ENCODE results near the gene PLCB3. TPM values are rescaled to one million over a fixed set of nuclear protein-coding genes. Genes with fewer than 3 reads are reported as not detected.

The PLCB3 gene
- total RNA-seq, 1 experiment from 2014 or later = 45.3 TPM

DNA sequence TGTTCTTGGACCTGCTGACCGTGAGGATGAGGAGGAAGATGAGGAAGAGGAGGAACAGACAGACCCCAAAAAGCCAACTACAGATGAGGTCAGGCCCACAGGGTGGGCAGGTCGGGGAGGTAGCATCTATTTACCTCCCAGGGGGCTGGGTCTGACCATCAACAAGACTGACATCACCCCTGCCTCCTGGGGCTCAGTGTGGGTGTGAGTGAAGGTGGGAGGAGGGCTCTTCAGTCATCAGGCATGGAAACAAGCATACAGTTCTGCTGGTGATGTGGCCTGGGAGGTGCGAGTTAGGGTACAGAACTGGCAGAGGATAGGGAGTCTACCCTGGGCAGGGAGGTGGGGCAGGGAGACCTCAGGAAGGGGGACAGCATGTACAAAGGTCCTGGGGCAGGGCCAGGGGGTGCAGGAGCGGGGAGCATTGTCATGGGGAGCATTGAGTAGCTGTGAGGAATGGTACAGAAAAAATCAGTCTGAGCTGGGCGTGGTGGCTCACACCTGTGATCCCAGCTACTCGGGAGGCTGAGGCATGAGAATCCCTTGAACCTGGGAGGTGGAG, 8.9 kb downstream of the PLCB3 start:
- no peak overlapping the region for H3K4me3 ChIP-seq (ENCODE audit: low read depth, low read length, poor library complexity, severe bottlenecking)
- intact Hi-C loops (cut with micrococcal nuclease; ENCODE audit: unreplicated experiment) = no loop called here
- no peaks in the 10 kb centered on the region for H3K9me3 ChIP-seq (ENCODE audit: low read depth, low read length, poor library complexity, severe bottlenecking)
- H3K27me3 ChIP-seq (replicated peaks; ENCODE audit: insufficient read depth, low read depth, low read length, poor library complexity) = no peaks in the 10 kb centered on the region
- no peaks in the 10 kb centered on the region for H3K4me1 ChIP-seq (ENCODE audit: insufficient read depth, low read length, poor library complexity, severe bottlenecking)
- peaks cover 76% of the 10 kb centered on the region for H3K36me3 ChIP-seq (ENCODE audit: insufficient read depth, low read length, poor library complexity, severe bottlenecking)
- POLR2A ChIA-PET (ENCODE audit: low non-redundant PET) = no interaction called here
- no peak for DNase-seq (ENCODE audit: low spot score)
- CTCF ChIA-PET = interaction anchor here (0.7 kb wide), 1 partner anchor 422 kb away, joined by 4 read pairs; no protein-coding TSS in a partner anchor
- no TSS peak for BruUV-seq (replicated peaks)
- no peak overlapping the region for H3K27ac ChIP-seq (ENCODE audit: low read depth, low read length, poor library complexity, severe bottlenecking)
- TF ChIP-seq EZH2 (IDR thresholded peaks at IDR 0.05; ENCODE audit: borderline replicate concordance, low read depth, low read length, poor library complexity, severe bottlenecking) = no peak
- TF ChIP-seq, protein P1, sequence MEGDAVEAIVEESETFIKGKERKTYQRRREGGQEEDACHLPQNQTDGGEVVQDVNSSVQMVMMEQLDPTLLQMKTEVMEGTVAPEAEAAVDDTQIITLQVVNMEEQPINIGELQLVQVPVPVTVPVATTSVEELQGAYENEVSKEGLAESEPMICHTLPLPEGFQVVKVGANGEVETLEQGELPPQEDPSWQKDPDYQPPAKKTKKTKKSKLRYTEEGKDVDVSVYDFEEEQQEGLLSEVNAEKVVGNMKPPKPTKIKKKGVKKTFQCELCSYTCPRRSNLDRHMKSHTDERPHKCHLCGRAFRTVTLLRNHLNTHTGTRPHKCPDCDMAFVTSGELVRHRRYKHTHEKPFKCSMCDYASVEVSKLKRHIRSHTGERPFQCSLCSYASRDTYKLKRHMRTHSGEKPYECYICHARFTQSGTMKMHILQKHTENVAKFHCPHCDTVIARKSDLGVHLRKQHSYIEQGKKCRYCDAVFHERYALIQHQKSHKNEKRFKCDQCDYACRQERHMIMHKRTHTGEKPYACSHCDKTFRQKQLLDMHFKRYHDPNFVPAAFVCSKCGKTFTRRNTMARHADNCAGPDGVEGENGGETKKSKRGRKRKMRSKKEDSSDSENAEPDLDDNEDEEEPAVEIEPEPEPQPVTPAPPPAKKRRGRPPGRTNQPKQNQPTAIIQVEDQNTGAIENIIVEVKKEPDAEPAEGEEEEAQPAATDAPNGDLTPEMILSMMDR (conservative IDR thresholded peaks at IDR 0.05; ENCODE audit: low read depth, low read length) = no peak

DNA sequence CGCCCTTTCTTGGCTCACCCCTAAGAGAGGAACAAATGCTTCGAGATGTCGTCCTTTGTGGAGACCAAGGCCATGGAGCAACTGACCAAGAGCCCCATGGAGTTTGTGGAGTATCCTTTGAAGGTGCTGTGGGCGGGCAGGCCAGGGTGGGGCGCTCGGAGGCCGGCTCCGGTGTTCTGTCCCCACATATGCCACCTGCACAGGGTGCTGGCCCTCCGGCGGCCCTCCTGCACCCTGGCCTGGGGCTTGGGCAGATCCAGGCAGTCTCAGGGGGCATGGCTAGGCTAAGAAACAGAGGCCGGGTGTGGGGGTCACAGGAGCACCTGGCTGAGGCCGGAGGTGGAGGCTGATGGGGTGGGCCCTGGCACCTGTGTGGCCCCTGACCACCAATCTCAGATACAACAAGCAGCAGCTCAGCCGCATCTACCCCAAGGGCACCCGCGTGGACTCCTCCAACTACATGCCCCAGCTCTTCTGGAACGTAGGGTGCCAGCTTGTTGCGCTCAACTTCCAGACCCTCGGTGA, 10.3 kb downstream of the PLCB3 start:
- ChIA-PET POLR2A (ENCODE audit: low non-redundant PET) (no interaction called here), CTCF (interaction anchor here (0.9 kb wide), 1 partner anchor 10 kb away, joined by 3 read pairs; the partner anchor contains the start of gene PLCB3)
- no TSS peak for BruUV-seq (replicated peaks)
- Histone ChIP-seq H3K27me3 (replicated peaks; ENCODE audit: insufficient read depth, low read depth, low read length, poor library complexity) (no peaks in the 10 kb centered on the region), H3K27ac (ENCODE audit: low read depth, low read length, poor library complexity, severe bottlenecking) (no peak overlapping the region), H3K36me3 (ENCODE audit: insufficient read depth, low read length, poor library complexity, severe bottlenecking) (peaks cover 72% of the 10 kb centered on the region), H3K4me3 (ENCODE audit: low read depth, low read length, poor library complexity, severe bottlenecking) (no peak overlapping the region), H3K9me3 (ENCODE audit: low read depth, low read length, poor library complexity, severe bottlenecking) (no peaks in the 10 kb centered on the region), H3K4me1 (ENCODE audit: insufficient read depth, low read length, poor library complexity, severe bottlenecking) (no peaks in the 10 kb centered on the region)
- TF ChIP-seq, protein P1 (conservative IDR thresholded peaks at IDR 0.05; ENCODE audit: low read depth, low read length) = no peak
- TF ChIP-seq EZH2 (IDR thresholded peaks at IDR 0.05; ENCODE audit: borderline replicate concordance, low read depth, low read length, poor library complexity, severe bottlenecking) = no peak
- intact Hi-C loops (cut with micrococcal nuclease; ENCODE audit: unreplicated experiment) = no loop called here
- DNase-seq (ENCODE audit: low spot score) = no peak

DNA sequence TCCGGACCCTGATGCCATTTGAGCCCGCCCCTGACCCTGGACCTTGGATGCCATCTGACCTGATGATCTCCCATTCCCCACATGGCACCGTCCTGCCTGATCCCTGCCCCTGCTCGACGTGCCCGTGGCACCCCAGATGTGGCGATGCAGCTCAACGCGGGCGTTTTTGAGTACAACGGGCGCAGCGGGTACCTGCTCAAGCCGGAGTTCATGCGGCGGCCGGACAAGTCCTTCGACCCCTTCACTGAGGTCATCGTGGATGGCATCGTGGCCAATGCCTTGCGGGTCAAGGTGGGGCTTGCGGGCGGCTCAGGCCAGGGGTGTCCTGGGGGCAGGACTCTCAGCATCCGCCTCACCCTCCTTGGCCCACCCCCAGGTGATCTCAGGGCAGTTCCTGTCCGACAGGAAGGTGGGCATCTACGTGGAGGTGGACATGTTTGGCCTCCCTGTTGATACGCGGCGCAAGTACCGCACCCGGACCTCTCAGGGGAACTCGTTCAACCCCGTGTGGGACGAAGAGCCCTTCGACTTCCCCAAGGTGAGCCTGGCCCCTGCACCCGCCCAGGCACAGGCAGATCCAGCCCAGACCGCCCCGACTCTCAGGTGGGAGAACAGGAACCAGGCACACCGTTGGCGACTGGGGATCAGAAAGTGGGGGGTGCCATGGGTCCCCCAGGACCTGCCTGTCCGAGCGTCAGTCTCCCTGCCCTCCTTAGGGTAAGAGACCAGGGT, 11.1 kb downstream of the PLCB3 start:
- Histone ChIP-seq H3K27me3 (replicated peaks; ENCODE audit: insufficient read depth, low read depth, low read length, poor library complexity) (no peaks in the 10 kb centered on the region), H3K36me3 (ENCODE audit: insufficient read depth, low read length, poor library complexity, severe bottlenecking) (peaks cover 68% of the 10 kb centered on the region), H3K9me3 (ENCODE audit: low read depth, low read length, poor library complexity, severe bottlenecking) (no peaks in the 10 kb centered on the region), H3K4me1 (ENCODE audit: insufficient read depth, low read length, poor library complexity, severe bottlenecking) (no peaks in the 10 kb centered on the region), H3K27ac (ENCODE audit: low read depth, low read length, poor library complexity, severe bottlenecking) (no peak overlapping the region), H3K4me3 (ENCODE audit: low read depth, low read length, poor library complexity, severe bottlenecking) (no peak overlapping the region)
- POLR2A ChIA-PET (ENCODE audit: low non-redundant PET) = no interaction called here
- no peak for DNase-seq (ENCODE audit: low spot score)
- CTCF ChIA-PET = no interaction called here
- TF ChIP-seq, protein P1 (conservative IDR thresholded peaks at IDR 0.05; ENCODE audit: low read depth, low read length) = no peak
- no peak for TF ChIP-seq EZH2 (IDR thresholded peaks at IDR 0.05; ENCODE audit: borderline replicate concordance, low read depth, low read length, poor library complexity, severe bottlenecking)
- no TSS peak for BruUV-seq (replicated peaks)
- intact Hi-C loops (cut with micrococcal nuclease; ENCODE audit: unreplicated experiment) = no loop called here
